HL-60 (cell line): ENCODE results near the gene DDX47.

Experiments used
- DNase-seq, 2 experiments: peaks; one replicate each; pipeline ENCODE4 v3.0.0-alpha.2; 2010 to 2020; ENCODE audit warnings: low read depth in 1 of 2, low spot score in 1 of 2
- H3K27ac ChIP-seq: fragments of 250-450 bp; sonication (Bioruptor Pico); replicated peaks from 2 replicates; pipeline ENCODE4 v1.5.1; 2020; ENCODE audit warnings: mild to moderate bottlenecking, moderate library complexity
- H3K27me3 ChIP-seq: fragments of 250-450 bp; sonication (Bioruptor Pico); 2 replicates; pipeline ENCODE4 v1.5.1; 2021; ENCODE audit warnings: mild to moderate bottlenecking, moderate library complexity; ENCODE audit not compliant: insufficient read depth, poor library complexity, severe bottlenecking
- H3K4me3 ChIP-seq: replicated peaks from 2 replicates; pipeline ENCODE4 v1.5.1; 2011; ENCODE audit warnings: mild to moderate bottlenecking, control low read depth, low read length; ENCODE audit not compliant: insufficient read depth
- CTCF ChIP-seq: IDR thresholded peaks from one replicate; pipeline ENCODE4 v1.5.1; 2011; ENCODE audit warnings: low read length, control low read depth, inconsistent platforms; ENCODE audit not compliant: insufficient read depth
- GABPA ChIP-seq: IDR thresholded peaks from 2 replicates; pipeline ENCODE4 v1.6.1; 2012; ENCODE audit warnings: low read depth
- POLR2AphosphoS5 ChIP-seq: IDR thresholded peaks from 2 replicates; pipeline ENCODE4 v1.6.1; 2012; ENCODE audit warnings: low read depth
- REST ChIP-seq: IDR thresholded peaks from 2 replicates; pipeline ENCODE4 v1.6.1; 2012; ENCODE audit warnings: low read depth; ENCODE audit not compliant: insufficient replicate concordance
- SPI1 ChIP-seq: IDR thresholded peaks from 2 replicates; pipeline ENCODE4 v1.6.1; 2012; ENCODE audit warnings: low read depth, mild to moderate bottlenecking, borderline replicate concordance
- long read RNA-seq: library from polyadenylated mRNA; unstranded; transcript quantifications from one replicate; pipeline ENCODE4 v2.0.0, GENCODE V29; 2020

Gene DDX47
- long read RNA-seq, transcript DDX47-202 (12 exons, 1,817 nt): major isoform, 424 of 454 reads
- long read RNA-seq, transcript DDX47-212 (11 exons, 2,357 nt): minor isoform, 24 of 454 reads
- long read RNA-seq, partial matches to known transcripts: 2 of 454 reads
- long read RNA-seq, other reads (novel, unspliced or antisense): 3 of 454 reads

GRCh38 chr12:12813120-12814101 is at the start of gene DDX47:
DDX47 (plus strand) TSS chr12:12813346; CDS start chr12:12813368, 22 bp downstream.
- Histone ChIP-seq H3K27ac (peak within 1 kb of the TSS; percentile 58), H3K27me3 (no peaks in the 10 kb centered on the region), H3K4me3 (peak within 1 kb of the TSS; percentile 100)
- TF ChIP-seq CTCF (peak; percentile 84), SPI1 (no peak; the same call in 1 of the 2 replicates), POLR2AphosphoS5 (peak; percentile 55; the same call in 1 of the 2 replicates), GABPA (peak; percentile 86), REST (peak; percentile 73)
- peak; percentile 75 to 94 for DNase-seq

GRCh38 chr12:12764824-12765223 is 48.3 kb upstream of the DDX47 start:
- Histone ChIP-seq H3K27ac (no peak overlapping the region), H3K27me3 (no peaks in the 10 kb centered on the region), H3K4me3 (no peak overlapping the region)
- no peak for DNase-seq
- TF ChIP-seq POLR2AphosphoS5 (no peak), REST (no peak), CTCF (no peak), SPI1 (no peak), GABPA (no peak)

- Histone ChIP-seq H3K27ac (no peak overlapping the region), H3K4me3 (no peak overlapping the region), H3K27me3 (no peaks in the 10 kb centered on the region)
- no peak for DNase-seq
- TF ChIP-seq SPI1: no peak
- no peak for TF ChIP-seq POLR2AphosphoS5
- TF ChIP-seq REST: no peak
- TF ChIP-seq CTCF: no peak
- no peak for TF ChIP-seq GABPA
These were observed 42.9 kb upstream of the DDX47 start for GRCh38 chr12:12770262-12770661.
